Neuronal stem cell (in vitro differentiated cells): ENCODE measurements around the gene NECTIN3.

Experiments
- DNase-seq: peaks from one replicate; pipeline ENCODE4 v3.0.0-alpha.2; 2013; ENCODE audit warnings: low spot score
- H2AFZ ChIP-seq: one replicate; pipeline ENCODE4 v1.6.1; 2013; ENCODE audit warnings: mild to moderate bottlenecking, low read length, inconsistent platforms
- H2AK5ac ChIP-seq: 2 replicates; pipeline ENCODE4 v1.6.1; 2013; ENCODE audit warnings: low read depth, mild to moderate bottlenecking, inconsistent platforms, low read length, moderate library complexity, mixed read lengths
- H2BK120ac ChIP-seq: 2 replicates; pipeline ENCODE4 v1.6.1; 2013; ENCODE audit warnings: low read depth, mild to moderate bottlenecking, inconsistent platforms, low read length, moderate library complexity, mixed read lengths
- H2BK12ac ChIP-seq: one replicate; pipeline ENCODE4 v1.6.1; 2013; ENCODE audit warnings: low read length, inconsistent platforms
- H2BK15ac ChIP-seq: 2 replicates; pipeline ENCODE4 v1.6.1; 2013; ENCODE audit warnings: mild to moderate bottlenecking, low read length, inconsistent platforms, mixed read lengths
- H2BK5ac ChIP-seq: one replicate; pipeline ENCODE4 v1.6.1; 2013; ENCODE audit warnings: inconsistent platforms, mild to moderate bottlenecking, low read length, moderate library complexity
- H3K14ac ChIP-seq: one replicate; pipeline ENCODE4 v1.6.1; 2013; ENCODE audit warnings: low read length, inconsistent platforms
- H3K18ac ChIP-seq: 2 replicates; pipeline ENCODE4 v1.6.1; 2013; ENCODE audit warnings: low read length, inconsistent platforms
- H3K23ac ChIP-seq: 2 replicates; pipeline ENCODE4 v1.6.1; 2013; ENCODE audit warnings: low read depth, mild to moderate bottlenecking, mixed read lengths, low read length, inconsistent platforms; ENCODE audit not compliant: poor library complexity
- H3K27ac ChIP-seq: replicated peaks from 3 replicates; pipeline ENCODE4 v1.5.1; 2013; ENCODE audit warnings: low read length, inconsistent platforms
- H3K27me3 ChIP-seq, 3 experiments: 2 replicates each; pipeline ENCODE4 v1.6.1; 2013; ENCODE audit warnings: low read length in 3 of 3, mild to moderate bottlenecking in 2 of 3, inconsistent platforms in 1 of 3, low read depth in 1 of 3, mixed read lengths in 1 of 3, moderate library complexity in 1 of 3; ENCODE audit not compliant: control insufficient read depth in 3 of 3, insufficient read depth in 3 of 3
- H3K36me3 ChIP-seq, 2 donors: replicated peaks in 1 of 2; 2 replicates each; pipeline ENCODE4 v1.6.1; 2013; ENCODE audit warnings: low read length in 2 of 2; ENCODE audit not compliant: control insufficient read depth in 2 of 2, insufficient read depth in 2 of 2
- H3K4ac ChIP-seq: 2 replicates; pipeline ENCODE4 v1.6.1; 2013; ENCODE audit warnings: inconsistent platforms, mild to moderate bottlenecking, low read length, moderate library complexity
- H3K4me1 ChIP-seq, 2 donors: 1 replicate in 1 of 2; 2 replicates in 1 of 2; pipeline ENCODE4 v1.6.1; 2013; ENCODE audit warnings: low read length in 2 of 2, low read depth in 1 of 2; ENCODE audit not compliant: control insufficient read depth in 2 of 2, insufficient read depth in 1 of 2
- H3K4me2 ChIP-seq: one replicate; pipeline ENCODE4 v1.6.1; 2013; ENCODE audit warnings: mild to moderate bottlenecking, low read length, inconsistent platforms; ENCODE audit not compliant: insufficient read depth, poor library complexity, severe bottlenecking
- H3K4me3 ChIP-seq, 2 donors: 2 replicates each; pipeline ENCODE4 v1.5.1; 2013; ENCODE audit warnings: low read length in 2 of 2, mild to moderate bottlenecking in 2 of 2, inconsistent platforms in 1 of 2, moderate library complexity in 1 of 2
- H3K79me1 ChIP-seq: one replicate; pipeline ENCODE4 v1.6.1; 2013; ENCODE audit warnings: low read depth, mild to moderate bottlenecking, inconsistent platforms, low read length, moderate library complexity
- H3K9ac ChIP-seq: one replicate; pipeline ENCODE4 v1.6.1; 2013; ENCODE audit warnings: mild to moderate bottlenecking, low read depth, low read length, inconsistent platforms; ENCODE audit not compliant: poor library complexity
- H3K9me3 ChIP-seq, 2 donors: replicated peaks in 1 of 2; 2 replicates each; pipeline versions ENCODE3 to v1.6.1; 2013; ENCODE audit warnings: low read length in 2 of 2, mild to moderate bottlenecking in 2 of 2, inconsistent platforms in 1 of 2, low read depth in 1 of 2, mixed read lengths in 1 of 2, moderate library complexity in 1 of 2; ENCODE audit not compliant: control insufficient read depth in 2 of 2, insufficient read depth in 1 of 2
- H4K8ac ChIP-seq: one replicate; pipeline ENCODE4 v1.6.1; 2013; ENCODE audit warnings: low read depth, mild to moderate bottlenecking, inconsistent platforms, low read length, moderate library complexity
- H4K91ac ChIP-seq: one replicate; pipeline ENCODE4 v1.6.1; 2013; ENCODE audit warnings: low read length, low read depth, mild to moderate bottlenecking, inconsistent platforms; ENCODE audit not compliant: poor library complexity
- WGBS, 2 donors: extraction: QIAGEN DNeasy Blood & Tissue Kit; methylation state at CpG; one replicate each; pipeline ENCODE4 v1.1.7; 2013; ENCODE audit warnings: missing lambda C conversion rate in 2 of 2, mixed read lengths in 1 of 2; ENCODE audit not compliant: insufficient read length in 2 of 2, insufficient replicate concordance in 1 of 2; ENCODE audit errors: extremely low coverage in 2 of 2; 5-methylcytosine and 5-hydroxymethylcytosine counted together

NECTIN3 gene

GRCh38 chr3:111068574-111068973 lies 3.0 kb upstream of the NECTIN3 start:
- Histone ChIP-seq H2AK5ac (no peak overlapping the region), H3K4me3 (no peak overlapping the region), H3K36me3 (no peaks in the 10 kb centered on the region), H3K18ac (no peak overlapping the region), H3K4ac (no peak overlapping the region), H4K91ac (no peak overlapping the region), H3K9ac (no peak overlapping the region), H2BK15ac (no peak overlapping the region), H2BK12ac (no peak overlapping the region), H3K4me2 (no peak overlapping the region), H3K79me1 (peaks cover 5% of the 10 kb centered on the region), H3K27ac (no peak overlapping the region), H3K27me3 (no peaks in the 10 kb centered on the region), H2BK5ac (no peak overlapping the region), H2AFZ (no peak overlapping the region), H3K9me3 (no peaks in the 10 kb centered on the region), H4K8ac (no peak overlapping the region), H3K14ac (no peak overlapping the region), H2BK120ac (no peak overlapping the region), H3K23ac (no peak overlapping the region), H3K4me1 (peaks cover 3 to 5% of the 10 kb centered on the region in 2 donors)
- no peak for DNase-seq
- no CpG with 5 or more reads among the region's 1 CpG for WGBS, 2 donors

- Histone ChIP-seq H4K91ac (no peak overlapping the region), H2BK12ac (no peak overlapping the region), H3K4ac (no peak overlapping the region), H3K14ac (peak overlapping the region; percentile 86), H4K8ac (no peak overlapping the region), H3K4me1 (peaks cover 3 to 13% of the 10 kb centered on the region in 2 donors), H3K9ac (peak overlapping the region; percentile 86), H3K79me1 (peaks cover 5% of the 10 kb centered on the region), H2BK120ac (no peak overlapping the region), H3K4me2 (peak overlapping the region; percentile 97), H2AFZ (peak overlapping the region; percentile 98), H2AK5ac (no peak overlapping the region), H3K4me3 (peak overlapping the region; percentile 94 to 96), H3K9me3 (no peaks in the 10 kb centered on the region), H2BK15ac (no peak overlapping the region), H3K23ac (no peak overlapping the region), H3K27me3 (no peaks in the 10 kb centered on the region), H2BK5ac (peak overlapping the region; percentile 14), H3K18ac (peak overlapping the region; percentile 86), H3K36me3 (no peaks in the 10 kb centered on the region), H3K27ac (peak overlapping the region; percentile 94)
- no CpG with 5 or more reads among the region's 25 CpGs for WGBS, 2 donors
- no peak for DNase-seq
Measured at GRCh38 chr3:111069974-111070771, 1.4 kb upstream of the NECTIN3 start.

- Histone ChIP-seq H3K9me3 (no peaks in the 10 kb centered on the region), H3K4me1 (peaks cover 3 to 14% of the 10 kb centered on the region in 2 donors), H2AFZ (peak overlapping the region; percentile 98), H2BK5ac (no peak overlapping the region), H3K14ac (no peak overlapping the region), H3K36me3 (no peaks in the 10 kb centered on the region), H4K8ac (no peak overlapping the region), H2BK120ac (no peak overlapping the region), H3K4ac (peak overlapping the region; percentile 78), H3K23ac (peak overlapping the region; percentile 67), H3K27me3 (no peaks in the 10 kb centered on the region), H3K18ac (peak overlapping the region; percentile 95), H2AK5ac (no peak overlapping the region), H3K4me2 (peak overlapping the region; percentile 97), H3K79me1 (peaks cover 5% of the 10 kb centered on the region), H3K9ac (peak overlapping the region; percentile 79), H2BK12ac (no peak overlapping the region), H2BK15ac (no peak overlapping the region), H4K91ac (no peak overlapping the region), H3K4me3 (peak overlapping the region; percentile 94 to 96), H3K27ac (peak overlapping the region; percentile 94)
- no CpG with 5 or more reads among the region's 23 CpGs for WGBS, 2 donors
- no peak for DNase-seq
Measured at GRCh38 chr3:111070772-111071256, 802 bp upstream of the NECTIN3 start.
